Neural progenitor cell (in vitro differentiated cells): ENCODE results near the gene SLC6A13. TPM values are rescaled to one million over a fixed set of nuclear protein-coding genes. Genes with fewer than 3 reads are reported as not detected.

Source experiments
- DNase-seq: peaks from one replicate; pipeline ENCODE4 v3.0.0-alpha.2; 2016; ENCODE audit warnings: low spot score
- H2AFZ ChIP-seq: fragments of 200-600 bp; sonication (generic); replicated peaks from 2 replicates; pipeline ENCODE4 v1.6.1; 2016; ENCODE audit warnings: antibody characterized with exemption
- H3F3A ChIP-seq: fragments of 200-600 bp; sonication (generic); 2 replicates; pipeline ENCODE4 v1.6.1; 2016; ENCODE audit warnings: antibody characterized with exemption, low read depth
- H3K27ac ChIP-seq: fragments of 200-600 bp; sonication (generic); 2 replicates; pipeline ENCODE4 v1.5.1; 2016; ENCODE audit warnings: mild to moderate bottlenecking
- H3K27me3 ChIP-seq: fragments of 200-600 bp; sonication (generic); 2 replicates; pipeline ENCODE4 v1.6.1; 2016; ENCODE audit warnings: mild to moderate bottlenecking, moderate library complexity
- H3K36me3 ChIP-seq: fragments of 200-600 bp; sonication (generic); 2 replicates; pipeline ENCODE4 v1.5.1; 2016
- H3K4me1 ChIP-seq: fragments of 200-600 bp; sonication (generic); 2 replicates; pipeline ENCODE4 v1.6.1; 2016; ENCODE audit warnings: mixed run types
- H3K4me2 ChIP-seq: fragments of 200-600 bp; sonication (generic); 2 replicates; pipeline ENCODE4 v1.6.1; 2016
- H3K4me3 ChIP-seq: fragments of 200-600 bp; sonication (generic); 2 replicates; pipeline ENCODE4 v1.5.1; 2016
- H3K79me2 ChIP-seq: fragments of 200-600 bp; sonication (generic); 2 replicates; pipeline ENCODE4 v1.6.1; 2016; ENCODE audit warnings: low read depth
- H3K9ac ChIP-seq: fragments of 200-600 bp; sonication (generic); 2 replicates; pipeline ENCODE4 v1.6.1; 2016
- H3K9me3 ChIP-seq: fragments of 200-600 bp; sonication (generic); 2 replicates; pipeline ENCODE4 v1.5.1; 2016; ENCODE audit warnings: low read depth
- H4K20me1 ChIP-seq: fragments of 200-600 bp; sonication (generic); 2 replicates; pipeline ENCODE4 v1.6.1; 2016; ENCODE audit warnings: low read depth
- H3K27ac Mint-ChIP-seq: 3 replicates; pipeline ENCODE4 v1.8.0; 2021; ENCODE audit warnings: mixed read lengths
- H3K27me3 Mint-ChIP-seq: 2 replicates; pipeline ENCODE4 v1.8.0; 2022; ENCODE audit warnings: low read depth, mild to moderate bottlenecking, inconsistent platforms, moderate library complexity, mixed read lengths; ENCODE audit not compliant: insufficient read depth
- H3K36me3 Mint-ChIP-seq: 3 replicates; pipeline ENCODE4 v1.8.0; 2021; ENCODE audit warnings: mixed read lengths
- H3K4me1 Mint-ChIP-seq: 3 replicates; pipeline ENCODE4 v1.8.0; 2021; ENCODE audit warnings: mixed read lengths
- H3K4me3 Mint-ChIP-seq: 3 replicates; pipeline ENCODE4 v1.8.0; 2021; ENCODE audit warnings: mild to moderate bottlenecking, moderate library complexity, mixed read lengths
- H3K9me3 Mint-ChIP-seq: 3 replicates; pipeline ENCODE4 v1.8.0; 2020; ENCODE audit warnings: mixed read lengths
- EZH2 ChIP-seq: fragments of 200-600 bp; sonication (generic); IDR thresholded peaks from 2 replicates; pipeline ENCODE4 v1.6.1; 2017; ENCODE audit warnings: antibody characterized with exemption, mild to moderate bottlenecking, moderate library complexity
- EZH2phosphoT487 ChIP-seq: fragments of 200-600 bp; sonication (generic); IDR thresholded peaks from 2 replicates; pipeline ENCODE4 v1.6.1; 2017; ENCODE audit warnings: antibody characterized with exemption
- total RNA-seq: library from RNA; depleted of rRNA; stranded (reverse); fragments of >200 nt; gene quantifications from 2 replicates; pipeline ENCODE4 v1.2.3, GENCODE V29; 2015; ENCODE audit warnings: low replicate concordance
- TF ChIP-seq, protein P1 (sequence below): fragments of 200-600 bp; sonication (generic); IDR thresholded peaks from 2 replicates; pipeline ENCODE4 v1.5.1; 2017; ENCODE audit warnings: antibody characterized with exemption, mild to moderate bottlenecking

The SLC6A13 gene
- total RNA-seq, 1 donor from 2014 or later: not detected

GRCh38 chr12:247271-247670 is 15.4 kb downstream of the SLC6A13 start:
- H3K4me3 ChIP-seq: no peak overlapping the region
- peaks cover 49% of the 10 kb centered on the region for H3K27me3 ChIP-seq
- no peak for DNase-seq
- no peak overlapping the region for H3K4me2 ChIP-seq
- no peaks in the 10 kb centered on the region for H3K4me1 Mint-ChIP-seq
- no peak overlapping the region for H3K9ac ChIP-seq
- no peaks in the 10 kb centered on the region for H4K20me1 ChIP-seq
- H3F3A ChIP-seq: no peaks in the 10 kb centered on the region
- H3K27ac ChIP-seq: no peak overlapping the region
- H3K36me3 ChIP-seq: no peaks in the 10 kb centered on the region
- H3K9me3 ChIP-seq: peaks cover 11% of the 10 kb centered on the region
- H3K4me1 ChIP-seq: no peaks in the 10 kb centered on the region
- H3K27me3 Mint-ChIP-seq: peaks cover 3% of the 10 kb centered on the region
- H3K36me3 Mint-ChIP-seq: no peaks in the 10 kb centered on the region
- TF ChIP-seq, protein P1, sequence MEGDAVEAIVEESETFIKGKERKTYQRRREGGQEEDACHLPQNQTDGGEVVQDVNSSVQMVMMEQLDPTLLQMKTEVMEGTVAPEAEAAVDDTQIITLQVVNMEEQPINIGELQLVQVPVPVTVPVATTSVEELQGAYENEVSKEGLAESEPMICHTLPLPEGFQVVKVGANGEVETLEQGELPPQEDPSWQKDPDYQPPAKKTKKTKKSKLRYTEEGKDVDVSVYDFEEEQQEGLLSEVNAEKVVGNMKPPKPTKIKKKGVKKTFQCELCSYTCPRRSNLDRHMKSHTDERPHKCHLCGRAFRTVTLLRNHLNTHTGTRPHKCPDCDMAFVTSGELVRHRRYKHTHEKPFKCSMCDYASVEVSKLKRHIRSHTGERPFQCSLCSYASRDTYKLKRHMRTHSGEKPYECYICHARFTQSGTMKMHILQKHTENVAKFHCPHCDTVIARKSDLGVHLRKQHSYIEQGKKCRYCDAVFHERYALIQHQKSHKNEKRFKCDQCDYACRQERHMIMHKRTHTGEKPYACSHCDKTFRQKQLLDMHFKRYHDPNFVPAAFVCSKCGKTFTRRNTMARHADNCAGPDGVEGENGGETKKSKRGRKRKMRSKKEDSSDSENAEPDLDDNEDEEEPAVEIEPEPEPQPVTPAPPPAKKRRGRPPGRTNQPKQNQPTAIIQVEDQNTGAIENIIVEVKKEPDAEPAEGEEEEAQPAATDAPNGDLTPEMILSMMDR: no peak
- TF ChIP-seq EZH2phosphoT487 (no peak), EZH2 (no peak)
- H3K4me3 Mint-ChIP-seq: no peak overlapping the region
- H3K79me2 ChIP-seq: no peaks in the 10 kb centered on the region
- H3K27ac Mint-ChIP-seq: no peak overlapping the region
- peaks cover 24% of the 10 kb centered on the region for H3K9me3 Mint-ChIP-seq
- H2AFZ ChIP-seq: no peak overlapping the region

DNA sequence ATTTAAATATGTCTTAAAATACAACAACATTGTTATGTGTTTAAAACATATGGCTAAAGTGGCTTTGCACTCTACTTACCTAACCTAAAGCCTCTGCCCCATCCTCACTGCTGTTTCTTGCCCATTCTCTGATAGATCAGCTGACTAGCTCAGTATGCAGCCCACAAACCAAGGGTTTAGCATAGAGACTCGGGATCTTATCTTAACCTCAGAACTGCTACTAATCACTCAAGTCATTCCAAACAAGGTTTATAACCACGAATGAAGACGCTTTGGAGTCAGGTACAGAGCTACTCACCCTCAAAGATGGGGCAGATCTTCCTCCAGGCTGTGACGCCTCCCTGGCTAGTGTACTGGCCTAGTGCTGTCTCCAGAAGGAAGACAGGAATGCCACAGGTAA is 19.3 kb downstream of the SLC6A13 start:
- no peaks in the 10 kb centered on the region for H3K36me3 Mint-ChIP-seq
- Histone ChIP-seq H3K9ac (no peak overlapping the region), H3F3A (no peaks in the 10 kb centered on the region), H2AFZ (no peak overlapping the region), H3K4me1 (no peaks in the 10 kb centered on the region), H3K9me3 (peaks cover 11% of the 10 kb centered on the region), H3K4me2 (no peak overlapping the region), H4K20me1 (no peaks in the 10 kb centered on the region), H3K36me3 (no peaks in the 10 kb centered on the region), H3K79me2 (no peaks in the 10 kb centered on the region), H3K27ac (no peak overlapping the region), H3K27me3 (peaks cover 21% of the 10 kb centered on the region), H3K4me3 (no peak overlapping the region)
- H3K9me3 Mint-ChIP-seq: peaks cover 22% of the 10 kb centered on the region
- DNase-seq: no peak
- no peak overlapping the region for H3K4me3 Mint-ChIP-seq
- H3K27ac Mint-ChIP-seq: no peak overlapping the region
- no peaks in the 10 kb centered on the region for H3K4me1 Mint-ChIP-seq
- TF ChIP-seq, protein P1: no peak
- TF ChIP-seq EZH2phosphoT487 (no peak), EZH2 (no peak)
- peaks cover 2% of the 10 kb centered on the region for H3K27me3 Mint-ChIP-seq

- no peak overlapping the region for H3K9ac ChIP-seq
- H2AFZ ChIP-seq: no peak overlapping the region
- no peaks in the 10 kb centered on the region for H3F3A ChIP-seq
- Mint-ChIP-seq H3K27ac (no peak overlapping the region), H3K4me3 (no peak overlapping the region), H3K36me3 (no peaks in the 10 kb centered on the region), H3K27me3 (peaks cover 2% of the 10 kb centered on the region), H3K9me3 (peaks cover 17% of the 10 kb centered on the region), H3K4me1 (no peaks in the 10 kb centered on the region)
- H3K79me2 ChIP-seq: no peaks in the 10 kb centered on the region
- H3K4me1 ChIP-seq: no peaks in the 10 kb centered on the region
- no peak overlapping the region for H3K27ac ChIP-seq
- DNase-seq: no peak
- H4K20me1 ChIP-seq: no peaks in the 10 kb centered on the region
- peaks cover 4% of the 10 kb centered on the region for H3K9me3 ChIP-seq
- H3K27me3 ChIP-seq: peaks cover 17% of the 10 kb centered on the region
- no peak overlapping the region for H3K4me2 ChIP-seq
- no peak for TF ChIP-seq EZH2
- TF ChIP-seq, protein P1: no peak
- no peak for TF ChIP-seq EZH2phosphoT487
- no peak overlapping the region for H3K4me3 ChIP-seq
- H3K36me3 ChIP-seq: no peaks in the 10 kb centered on the region
Measured at GRCh38 chr12:242496-242895, 20.1 kb downstream of the SLC6A13 start.

GRCh38 chr12:241266-241665 is 21.4 kb downstream of the SLC6A13 start:
- Histone ChIP-seq H4K20me1 (no peaks in the 10 kb centered on the region), H3K4me2 (no peak overlapping the region), H3K79me2 (no peaks in the 10 kb centered on the region), H2AFZ (no peak overlapping the region), H3F3A (no peaks in the 10 kb centered on the region), H3K27ac (no peak overlapping the region), H3K9ac (no peak overlapping the region), H3K4me1 (no peaks in the 10 kb centered on the region), H3K27me3 (peaks cover 12% of the 10 kb centered on the region), H3K36me3 (no peaks in the 10 kb centered on the region), H3K9me3 (peaks cover under 1% of the 10 kb centered on the region), H3K4me3 (no peak overlapping the region)
- TF ChIP-seq EZH2phosphoT487: no peak
- TF ChIP-seq, protein P1: no peak
- TF ChIP-seq EZH2: no peak
- Mint-ChIP-seq H3K27me3 (peaks cover 2% of the 10 kb centered on the region), H3K4me1 (no peaks in the 10 kb centered on the region), H3K36me3 (peaks cover 2% of the 10 kb centered on the region), H3K9me3 (peaks cover 14% of the 10 kb centered on the region), H3K4me3 (no peak overlapping the region), H3K27ac (no peak overlapping the region)
- no peak for DNase-seq
